ENCODE data around the gene ARL6IP4.
A peak's percentile ranks its signal among the peaks of the same experiment; 100 is the strongest.

ARL6IP4 gene

GRCh38 chr12:122956035-122956434 is 24.4 kb upstream of the ARL6IP4 start:
- TF ChIP-seq REST (IDR thresholded peaks at IDR 0.05; ENCODE audit: insufficient read depth in 1 of 2, low read depth in 2 of 2, low read length in 2 of 2) (peak; percentile 57 to 87; a peak in 3 of 4 replicates), SIN3A (IDR thresholded peaks at IDR 0.05; ENCODE audit: borderline replicate concordance, insufficient read depth, low read length) (no peak)

- TF ChIP-seq TAF1 (IDR thresholded peaks at IDR 0.05; ENCODE audit: borderline replicate concordance, insufficient read depth, low read length) (no peak), SIN3A (IDR thresholded peaks at IDR 0.05; ENCODE audit: borderline replicate concordance, insufficient read depth, low read length) (no peak), REST (IDR thresholded peaks at IDR 0.05; ENCODE audit: insufficient read depth in 1 of 2, low read depth in 2 of 2, low read length in 2 of 2) (no peak), POLR2AphosphoS5 (IDR thresholded peaks at IDR 0.05; ENCODE audit: low read depth, low read length) (no peak), FOXP2 (optimal IDR thresholded peaks at IDR 0.05; ENCODE audit: borderline replicate concordance, extremely low read depth, extremely low read length, insufficient read depth) (no peak)
Observed at GRCh38 chr12:122958198-122958888, 22.1 kb upstream of the ARL6IP4 start.

- TF ChIP-seq REST (IDR thresholded peaks at IDR 0.05; ENCODE audit: insufficient read depth in 1 of 2, low read depth in 2 of 2, low read length in 2 of 2) (no peak), TAF1 (IDR thresholded peaks at IDR 0.05; ENCODE audit: borderline replicate concordance, insufficient read depth, low read length) (no peak), POLR2AphosphoS5 (IDR thresholded peaks at IDR 0.05; ENCODE audit: low read depth, low read length) (no peak), SIN3A (IDR thresholded peaks at IDR 0.05; ENCODE audit: borderline replicate concordance, insufficient read depth, low read length) (no peak)
Observed at GRCh38 chr12:122959566-122960192, 20.8 kb upstream of the ARL6IP4 start.

- TF ChIP-seq POLR2AphosphoS5 (IDR thresholded peaks at IDR 0.05; ENCODE audit: low read depth, low read length) (no peak), REST (IDR thresholded peaks at IDR 0.05; ENCODE audit: insufficient read depth in 1 of 2, low read depth in 2 of 2, low read length in 2 of 2) (no peak), SIN3A (IDR thresholded peaks at IDR 0.05; ENCODE audit: borderline replicate concordance, insufficient read depth, low read length) (no peak), FOXP2 (optimal IDR thresholded peaks at IDR 0.05; ENCODE audit: borderline replicate concordance, extremely low read depth, extremely low read length, insufficient read depth) (no peak), TAF1 (IDR thresholded peaks at IDR 0.05; ENCODE audit: borderline replicate concordance, insufficient read depth, low read length) (no peak)
Observed at GRCh38 chr12:122960193-122960569, 20.3 kb upstream of the ARL6IP4 start.

All from PFSK-1 (cell line).